ENCODE data around the gene XCL2. TPM values are rescaled to one million over a fixed set of nuclear protein-coding genes. Genes with fewer than 3 reads are reported as not detected.
"Not testable (repeated sequence)": the region's sequence is repeated elsewhere in the genome, so short reads cannot be mapped to it uniquely, and the experiment has no call there.

The XCL2 gene
- total RNA-seq, 2 experiments from 2014 or later, result not detected

DNA sequence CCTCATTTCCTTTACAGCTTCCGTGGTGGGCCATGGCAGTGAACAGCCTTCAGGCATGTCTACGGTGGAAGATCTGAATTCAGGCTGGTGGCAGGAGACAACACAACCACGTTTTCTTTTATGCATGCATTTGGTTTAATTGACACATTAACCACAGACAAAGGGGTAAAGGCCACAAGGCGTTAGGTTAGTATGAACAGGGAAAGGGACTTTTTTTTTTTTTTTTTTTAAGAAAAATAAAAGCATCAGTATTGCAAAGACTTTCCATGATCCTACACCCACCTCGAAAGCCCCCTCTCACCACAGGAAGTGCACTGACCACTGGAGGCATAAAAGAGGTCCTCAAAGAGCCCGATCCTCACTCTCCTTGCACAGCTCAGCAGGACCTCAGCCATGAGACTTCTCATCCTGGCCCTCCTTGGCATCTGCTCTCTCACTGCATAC, 32.5 kb upstream of the XCL2 start, which contains the start of gene XCL1:
Gene XCL1, plus strand, starts transcription at position 361 of the 444 bp plus-strand sequence. Its CDS starts 33 bp downstream, at position 394.
- CTCF ChIA-PET; H3K27me3 Mint-ChIP-seq; DNase-seq; H3K9me3 Mint-ChIP-seq; H3K27ac Mint-ChIP-seq; H3K4me3 Mint-ChIP-seq; H3K36me3 Mint-ChIP-seq (ENCODE audit: low read depth); POLR2A ChIA-PET: not testable (repeated sequence)
- peaks cover 24% of the 10 kb centered on the region for H3K4me1 Mint-ChIP-seq

DNA sequence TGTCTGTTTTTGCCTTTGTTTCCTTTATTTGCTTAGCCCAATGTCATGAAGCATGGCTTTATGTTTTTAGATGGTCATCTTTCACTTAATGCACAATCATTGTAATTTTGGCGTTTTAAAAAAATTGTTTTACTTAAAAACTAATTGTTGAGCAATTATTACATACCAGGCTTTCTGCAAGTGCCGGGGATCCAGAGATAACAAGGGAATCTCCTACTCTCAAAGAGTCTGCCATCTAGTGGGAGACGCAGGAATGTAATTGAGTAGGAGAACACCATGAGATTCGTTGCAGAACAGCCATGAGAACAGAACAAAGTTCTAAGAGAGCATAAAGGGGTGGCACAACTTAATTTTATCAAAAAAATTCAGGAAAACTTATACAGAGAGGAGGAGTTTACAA, 30.4 kb upstream of the XCL2 start:
- peak; percentile 23 for DNase-seq
- CTCF ChIA-PET, result not testable (repeated sequence)

DNA sequence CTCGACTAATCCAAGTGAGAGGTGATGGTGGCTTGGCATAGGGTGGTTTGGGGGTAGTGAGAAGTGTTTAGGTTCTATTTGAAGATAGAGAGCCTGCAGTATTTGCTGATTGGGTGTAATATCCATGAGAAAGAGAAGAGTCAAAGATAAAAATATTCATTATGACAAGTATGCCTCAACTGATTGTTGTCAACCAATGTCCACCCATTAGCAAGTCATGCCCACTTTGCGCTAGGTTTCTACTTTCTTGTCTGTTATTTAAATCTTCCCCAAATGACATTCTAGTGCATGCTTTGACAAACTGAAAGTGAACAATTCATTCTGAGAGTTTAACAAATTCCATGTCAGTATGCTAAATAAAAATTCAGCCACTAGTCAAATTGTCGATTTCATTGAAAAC, 28.8 kb upstream of the XCL2 start:
- Mint-ChIP-seq H3K36me3 (ENCODE audit: low read depth) (peaks cover 2% of the 10 kb centered on the region), H3K27ac (no peak overlapping the region), H3K4me3 (no peak overlapping the region), H3K4me1 (peaks cover 24% of the 10 kb centered on the region), H3K9me3 (peaks cover 2% of the 10 kb centered on the region), H3K27me3 (peaks cover 11% of the 10 kb centered on the region)
- POLR2A ChIA-PET, result no interaction called here
- no peak for DNase-seq
- CTCF ChIA-PET, result no interaction called here

More for the DNA sequence above, 30.4 kb upstream of the XCL2 start:
- H3K27me3 Mint-ChIP-seq; H3K27ac Mint-ChIP-seq; H3K4me3 Mint-ChIP-seq; H3K36me3 Mint-ChIP-seq (ENCODE audit: low read depth); POLR2A ChIA-PET; H3K9me3 Mint-ChIP-seq: not testable (repeated sequence)
- peaks cover 24% of the 10 kb centered on the region for H3K4me1 Mint-ChIP-seq

DNA sequence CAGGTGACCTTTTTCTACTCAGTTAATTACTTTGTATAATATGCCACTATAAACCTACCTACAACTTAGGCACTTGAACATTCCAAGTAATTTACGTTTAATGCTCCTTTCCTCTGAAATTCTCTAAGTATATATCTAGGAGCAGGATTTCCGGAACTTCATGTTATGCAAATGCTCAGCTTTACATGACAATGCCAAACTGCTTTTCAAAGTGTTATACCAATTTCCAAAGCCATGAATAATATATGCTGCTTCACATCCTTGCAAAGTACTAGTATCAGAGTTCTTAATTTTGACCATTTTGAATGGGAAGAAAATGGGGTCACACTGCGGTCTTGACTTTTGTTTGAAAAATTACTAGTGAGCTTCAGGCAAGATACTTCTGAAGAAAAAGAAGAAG, 26.9 kb upstream of the XCL2 start:
- CTCF ChIA-PET, result interaction anchor here (1.4 kb wide), 1 partner anchor 228 kb away, joined by 4 read pairs; no protein-coding TSS in a partner anchor
- H3K4me1 Mint-ChIP-seq, result peaks cover 22% of the 10 kb centered on the region
- H3K27me3 Mint-ChIP-seq, result peaks cover 11% of the 10 kb centered on the region
- no peak overlapping the region for H3K4me3 Mint-ChIP-seq
- POLR2A ChIA-PET, result no interaction called here
- no peak overlapping the region for H3K27ac Mint-ChIP-seq
- peaks cover 2% of the 10 kb centered on the region for H3K9me3 Mint-ChIP-seq
- DNase-seq, result no peak
- peaks cover 2% of the 10 kb centered on the region for H3K36me3 Mint-ChIP-seq (ENCODE audit: low read depth)

DNA sequence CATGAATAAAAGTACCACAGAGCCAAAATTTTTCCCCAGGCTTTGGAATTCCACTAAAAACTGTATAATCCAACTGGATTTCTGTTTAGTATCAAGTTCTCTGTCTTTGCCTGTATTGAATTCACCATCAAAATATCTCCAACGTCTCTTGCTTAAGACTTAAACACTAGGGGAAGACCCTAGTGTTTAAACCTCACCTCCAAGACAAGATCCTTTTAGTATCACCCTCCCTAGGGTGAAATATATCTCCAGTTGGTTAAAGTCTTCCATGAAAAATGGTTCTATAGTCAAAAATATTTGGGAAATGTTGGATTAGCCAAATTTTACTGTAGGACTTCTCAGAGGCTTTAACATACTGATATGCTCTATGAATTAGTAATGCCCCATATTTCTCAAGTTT, 24.5 kb upstream of the XCL2 start:
- Mint-ChIP-seq H3K27me3 (peaks cover 20% of the 10 kb centered on the region), H3K4me3 (no peak overlapping the region)

DNA sequence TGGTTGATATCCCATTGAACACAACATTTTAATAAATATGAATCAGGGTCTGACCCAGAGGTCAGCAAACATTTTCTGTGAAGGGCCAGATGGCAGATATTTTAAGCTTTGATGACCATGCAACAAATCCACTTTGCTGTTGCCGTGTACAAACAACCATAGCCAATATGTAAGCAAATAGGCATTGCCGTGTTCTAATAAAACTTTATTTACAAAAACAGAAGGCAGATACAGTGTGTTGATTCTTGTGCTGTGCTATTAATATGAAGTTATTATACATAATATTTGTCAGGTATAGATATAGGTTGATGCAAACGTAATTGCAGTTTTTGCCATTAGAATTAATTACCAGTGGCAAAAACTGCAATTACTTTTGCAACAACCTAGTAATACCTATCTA, 23.8 kb upstream of the XCL2 start:
- peaks cover 7% of the 10 kb centered on the region for H3K4me1 Mint-ChIP-seq
- ChIA-PET POLR2A (no interaction called here), CTCF (interaction anchor here (3.1 kb wide), 1 partner anchor 128 kb away, joined by 8 read pairs; no protein-coding TSS in a partner anchor)
- H3K9me3 Mint-ChIP-seq, result peaks cover 4% of the 10 kb centered on the region
- no peaks in the 10 kb centered on the region for H3K36me3 Mint-ChIP-seq (ENCODE audit: low read depth)
- no peak overlapping the region for H3K27ac Mint-ChIP-seq
- peaks cover 20% of the 10 kb centered on the region for H3K27me3 Mint-ChIP-seq
- no peak for DNase-seq
- no peak overlapping the region for H3K4me3 Mint-ChIP-seq

More for the DNA sequence above, 24.5 kb upstream of the XCL2 start:
- Mint-ChIP-seq H3K27ac (no peak overlapping the region), H3K4me1 (peaks cover 12% of the 10 kb centered on the region), H3K36me3 (ENCODE audit: low read depth) (no peaks in the 10 kb centered on the region), H3K9me3 (peaks cover 2% of the 10 kb centered on the region)
- POLR2A ChIA-PET, result no interaction called here
- CTCF ChIA-PET, result interaction anchor here (0.6 to 1.2 kb wide), 5 partner anchors 17 to 226 kb away, joined by 3 read pairs; no protein-coding TSS in a partner anchor
- no peak for DNase-seq

DNA sequence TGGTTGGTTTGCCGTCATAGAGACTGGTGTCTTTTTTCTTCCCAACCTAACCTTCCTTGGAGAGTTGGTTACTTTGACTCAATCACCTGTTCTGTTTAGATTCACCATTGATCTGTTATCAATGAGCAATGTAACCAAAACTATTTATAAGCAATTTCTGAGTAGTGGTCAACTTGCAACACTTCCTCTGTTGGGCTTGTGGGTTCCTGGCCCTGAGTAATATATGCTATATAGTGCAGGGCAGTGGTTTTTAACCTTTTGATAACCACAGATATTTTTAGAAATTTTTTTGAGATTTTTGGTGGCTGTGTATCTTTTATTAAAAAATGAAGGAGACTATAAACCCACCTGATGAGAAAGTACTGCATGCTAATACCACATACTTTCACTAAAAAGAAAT, 23.2 kb upstream of the XCL2 start:
- ChIA-PET POLR2A (no interaction called here), CTCF (interaction anchor here (3.1 kb wide), 1 partner anchor 127 kb away, joined by 8 read pairs; no protein-coding TSS in a partner anchor)
- peaks cover 1% of the 10 kb centered on the region for H3K4me1 Mint-ChIP-seq
- DNase-seq, result no peak
- H3K9me3 Mint-ChIP-seq, result peaks cover 4% of the 10 kb centered on the region
- no peak overlapping the region for H3K4me3 Mint-ChIP-seq
- H3K27me3 Mint-ChIP-seq, result peaks cover 22% of the 10 kb centered on the region
- no peaks in the 10 kb centered on the region for H3K36me3 Mint-ChIP-seq (ENCODE audit: low read depth)
- H3K27ac Mint-ChIP-seq, result no peak overlapping the region

DNA sequence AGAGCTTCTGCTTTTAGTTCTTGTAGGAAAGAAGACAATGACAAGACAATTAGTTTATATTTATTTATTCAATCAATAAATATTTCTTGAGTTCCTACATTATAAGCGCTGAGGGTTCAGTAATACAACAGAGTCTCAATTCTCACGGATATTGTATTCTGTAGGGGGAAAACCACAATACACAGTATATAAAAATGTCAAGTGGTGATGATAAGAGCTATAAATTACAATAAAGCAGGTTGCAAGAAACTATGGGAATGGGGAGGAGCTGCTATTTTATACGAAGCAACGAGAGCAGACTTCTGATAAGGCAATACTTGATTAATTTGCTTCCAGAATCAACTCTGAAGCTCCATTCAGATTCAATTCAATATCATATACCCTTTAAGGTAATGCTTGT, 22.0 kb upstream of the XCL2 start:
- ChIA-PET CTCF (interaction anchor here (1.0 to 3.1 kb wide), 5 partner anchors 13 to 138 kb away, joined by 3 to 8 read pairs (median 4); no protein-coding TSS in a partner anchor), POLR2A (no interaction called here)
- H3K27me3 Mint-ChIP-seq, result peaks cover 22% of the 10 kb centered on the region
- peaks cover 6% of the 10 kb centered on the region for H3K9me3 Mint-ChIP-seq
- no peaks in the 10 kb centered on the region for H3K4me1 Mint-ChIP-seq
- H3K4me3 Mint-ChIP-seq, result no peak overlapping the region
- H3K27ac Mint-ChIP-seq, result no peak overlapping the region
- no peak for DNase-seq
- no peaks in the 10 kb centered on the region for H3K36me3 Mint-ChIP-seq (ENCODE audit: low read depth)

DNA sequence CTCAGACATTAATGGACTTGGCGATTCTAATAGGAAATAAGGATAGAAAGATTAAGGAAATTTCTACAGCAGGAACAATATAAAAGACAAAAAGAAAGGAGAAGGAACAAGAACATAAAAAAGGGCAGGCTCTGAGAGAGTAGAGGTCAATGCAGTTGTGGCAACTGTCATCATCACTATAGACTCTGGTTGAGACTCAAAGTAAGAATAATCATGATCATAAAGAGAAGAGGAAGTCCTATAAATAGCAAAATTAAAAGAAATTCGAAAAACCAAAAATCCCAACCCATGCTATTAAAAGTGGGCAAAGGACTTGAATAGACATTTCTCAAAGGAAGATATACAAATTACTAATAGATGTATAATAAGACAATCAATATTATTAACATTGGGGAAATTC, 18.2 kb upstream of the XCL2 start:
- peaks cover 15% of the 10 kb centered on the region for H3K27me3 Mint-ChIP-seq
- CTCF ChIA-PET, result no interaction called here
- H3K9me3 Mint-ChIP-seq, result peaks cover 8% of the 10 kb centered on the region
- H3K4me3 Mint-ChIP-seq, result no peak overlapping the region
- no peak for DNase-seq
- no peaks in the 10 kb centered on the region for H3K36me3 Mint-ChIP-seq (ENCODE audit: low read depth)
- no peak overlapping the region for H3K27ac Mint-ChIP-seq
- POLR2A ChIA-PET, result no interaction called here
- peaks cover 13% of the 10 kb centered on the region for H3K4me1 Mint-ChIP-seq

DNA sequence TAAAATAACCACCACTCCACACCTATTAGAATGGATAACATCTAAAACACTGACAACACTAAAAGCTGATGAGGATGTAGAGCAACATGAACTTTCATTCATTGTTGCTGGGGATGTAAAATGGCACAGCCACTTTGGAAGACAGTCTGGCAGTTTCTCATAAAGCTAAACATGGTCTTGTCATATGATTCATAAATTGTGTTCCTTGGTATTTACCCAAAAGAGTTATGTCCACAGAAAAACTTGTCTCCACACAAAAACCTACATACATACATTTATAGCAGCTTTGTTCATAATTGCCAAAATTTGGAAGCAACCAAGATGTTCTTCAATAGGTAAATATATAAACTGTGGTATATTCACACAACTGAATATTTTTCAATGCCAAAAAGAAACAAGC, 16.6 kb upstream of the XCL2 start:
- Mint-ChIP-seq H3K4me1 (peaks cover 28% of the 10 kb centered on the region), H3K27me3 (peaks cover 15% of the 10 kb centered on the region), H3K9me3 (peaks cover 14% of the 10 kb centered on the region), H3K27ac (no peak overlapping the region), H3K36me3 (ENCODE audit: low read depth) (peaks cover 5% of the 10 kb centered on the region), H3K4me3 (no peak overlapping the region)
- POLR2A ChIA-PET, result no interaction called here
- CTCF ChIA-PET, result no interaction called here
- no peak for DNase-seq

DNA sequence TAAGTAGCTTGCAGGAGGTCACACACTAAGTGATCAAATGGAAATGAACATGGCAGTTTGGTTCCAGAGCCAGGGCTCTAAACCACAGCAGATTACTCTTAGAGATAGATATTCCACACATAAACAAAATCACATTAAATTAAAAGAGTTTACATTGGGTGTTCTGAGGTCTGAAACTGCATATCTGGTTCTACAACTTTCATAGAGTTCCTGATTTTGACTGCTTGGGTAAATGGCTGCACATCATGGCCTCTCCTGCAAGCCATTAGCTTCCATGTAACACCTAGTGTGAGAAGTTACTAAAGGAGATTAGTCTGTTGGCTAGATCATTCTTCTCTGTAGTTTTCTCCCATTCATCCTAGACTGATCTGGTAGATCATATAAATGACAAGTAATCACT, 12.8 kb upstream of the XCL2 start:
- H3K9me3 Mint-ChIP-seq, result peaks cover 12% of the 10 kb centered on the region
- no peak for DNase-seq
- H3K27ac Mint-ChIP-seq, result no peak overlapping the region
- H3K4me1 Mint-ChIP-seq, result peaks cover 39% of the 10 kb centered on the region
- H3K36me3 Mint-ChIP-seq (ENCODE audit: low read depth), result peaks cover 8% of the 10 kb centered on the region
- POLR2A ChIA-PET, result interaction anchor here (0.6 kb wide), 1 partner anchor 58 kb away, joined by 4 read pairs; no protein-coding TSS in a partner anchor
- CTCF ChIA-PET, result interaction anchor here (1.3 kb wide), 1 partner anchor 88 kb away, joined by 4 read pairs; no protein-coding TSS in a partner anchor
- no peak overlapping the region for H3K4me3 Mint-ChIP-seq
- peaks cover 5% of the 10 kb centered on the region for H3K27me3 Mint-ChIP-seq

DNA sequence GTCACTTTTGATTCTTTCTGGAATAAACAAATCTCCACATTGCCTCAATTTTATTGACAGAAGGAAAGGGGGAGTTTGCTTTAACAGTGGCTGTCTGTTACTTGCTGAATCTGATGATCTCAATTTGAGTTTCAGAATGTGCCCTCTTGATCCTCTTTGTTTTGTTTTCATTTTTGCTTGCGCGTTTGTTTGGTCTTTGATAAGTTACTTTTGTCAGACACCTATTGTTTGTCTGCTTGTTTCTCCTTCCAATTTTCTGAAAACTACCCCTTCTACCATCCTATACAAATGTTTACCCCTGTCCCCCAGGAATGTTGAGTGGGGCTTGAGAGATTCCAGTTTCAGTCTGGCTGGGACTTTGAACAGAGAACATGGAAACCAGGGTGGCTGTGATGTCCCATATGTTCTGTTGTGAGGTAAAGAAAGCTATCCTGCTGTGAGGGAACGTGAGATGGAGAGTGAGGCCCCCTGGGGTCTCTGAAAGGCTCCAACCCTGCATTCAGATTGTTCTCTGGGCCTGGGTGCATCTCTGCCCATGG, 11.8 kb upstream of the XCL2 start:
- no peak for DNase-seq
- ChIA-PET CTCF (interaction anchor here (0.5 kb wide), 1 partner anchor 1422 kb away, joined by 3 read pairs; no protein-coding TSS in a partner anchor), POLR2A (no interaction called here)
- Mint-ChIP-seq H3K4me1 (peaks cover 39% of the 10 kb centered on the region), H3K27ac (peak overlapping the region; percentile 21), H3K36me3 (ENCODE audit: low read depth) (peaks cover 10% of the 10 kb centered on the region), H3K9me3 (peaks cover 13% of the 10 kb centered on the region), H3K4me3 (no peak overlapping the region), H3K27me3 (peaks cover 3% of the 10 kb centered on the region)

DNA sequence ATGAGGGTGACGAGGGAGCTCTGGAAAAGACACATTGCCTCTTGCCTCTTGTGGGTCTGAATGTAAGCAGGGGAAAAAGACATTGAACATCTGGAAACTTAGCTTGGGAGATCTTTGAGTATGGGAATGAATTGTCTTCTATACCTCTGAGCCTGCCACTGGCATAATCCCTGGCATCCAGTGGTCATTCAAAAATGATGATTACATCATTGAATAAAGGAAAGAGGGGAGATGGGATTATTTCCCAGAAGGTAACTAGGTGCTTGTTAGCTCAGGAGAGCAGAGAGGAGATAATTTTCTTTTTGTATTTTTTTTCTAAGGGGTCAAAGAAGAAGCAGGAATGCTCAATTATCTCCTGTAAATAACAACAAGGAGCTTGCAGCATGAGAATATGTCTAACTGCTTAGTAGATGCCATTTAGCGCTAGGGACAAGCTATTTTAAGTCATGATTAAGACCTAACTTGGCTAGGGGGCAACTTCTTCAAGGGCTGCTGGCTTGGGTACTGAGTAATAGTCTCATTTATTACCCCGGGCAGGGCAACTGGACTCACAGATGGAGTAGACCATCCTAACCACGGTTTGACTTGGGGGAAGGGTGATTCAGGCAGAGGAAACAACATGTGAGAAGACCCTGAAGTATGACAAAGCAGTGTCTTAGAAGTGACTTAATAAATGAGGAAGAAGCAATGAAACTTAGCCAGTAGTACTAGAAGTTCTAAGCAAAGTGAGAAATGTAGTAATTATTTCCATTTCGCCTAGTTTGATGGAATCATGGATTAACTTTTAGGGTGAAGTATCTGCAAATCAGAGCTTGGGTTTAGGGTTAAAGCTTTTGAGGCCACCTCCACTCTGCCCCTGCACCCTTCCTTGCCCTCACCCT, 11.0 kb upstream of the XCL2 start:
- ChIA-PET CTCF (interaction anchor here (1.1 kb wide), 1 partner anchor 105 kb away, joined by 3 read pairs; no protein-coding TSS in a partner anchor), POLR2A (interaction anchor here (0.6 to 0.8 kb wide), 2 partner anchors 14 to 23 kb away, joined by 3 read pairs; no protein-coding TSS in a partner anchor)

More for the DNA sequence above, 11.0 kb upstream of the XCL2 start:
- H3K4me3 Mint-ChIP-seq, result no peak overlapping the region
- peaks cover 10% of the 10 kb centered on the region for H3K36me3 Mint-ChIP-seq (ENCODE audit: low read depth)
- no peak overlapping the region for H3K27ac Mint-ChIP-seq
- peaks cover 39% of the 10 kb centered on the region for H3K4me1 Mint-ChIP-seq
- peaks cover 11% of the 10 kb centered on the region for H3K9me3 Mint-ChIP-seq
- no peak for DNase-seq
- peaks cover 3% of the 10 kb centered on the region for H3K27me3 Mint-ChIP-seq
